OCI-LY7 (cell line): ENCODE results near the gene FOXN3.

Experiments used
- EZH2phosphoT487 ChIP-seq: fragments of 200-600 bp; sonication (generic); IDR thresholded peaks from 2 replicates; pipeline ENCODE4 v1.6.1; 2018; ENCODE audit warnings: low read depth, borderline replicate concordance, mild to moderate bottlenecking, mixed run types, antibody characterized with exemption, low read length, moderate library complexity, mixed read lengths
- TF ChIP-seq, protein P1 (sequence below): fragments of 200-600 bp; sonication (generic); conservative IDR thresholded peaks from 2 replicates; pipeline ENCODE4 v1.5.1; 2014; ENCODE audit warnings: mild to moderate bottlenecking, antibody characterized with exemption, low read length, moderate library complexity, mixed read lengths

DNA sequence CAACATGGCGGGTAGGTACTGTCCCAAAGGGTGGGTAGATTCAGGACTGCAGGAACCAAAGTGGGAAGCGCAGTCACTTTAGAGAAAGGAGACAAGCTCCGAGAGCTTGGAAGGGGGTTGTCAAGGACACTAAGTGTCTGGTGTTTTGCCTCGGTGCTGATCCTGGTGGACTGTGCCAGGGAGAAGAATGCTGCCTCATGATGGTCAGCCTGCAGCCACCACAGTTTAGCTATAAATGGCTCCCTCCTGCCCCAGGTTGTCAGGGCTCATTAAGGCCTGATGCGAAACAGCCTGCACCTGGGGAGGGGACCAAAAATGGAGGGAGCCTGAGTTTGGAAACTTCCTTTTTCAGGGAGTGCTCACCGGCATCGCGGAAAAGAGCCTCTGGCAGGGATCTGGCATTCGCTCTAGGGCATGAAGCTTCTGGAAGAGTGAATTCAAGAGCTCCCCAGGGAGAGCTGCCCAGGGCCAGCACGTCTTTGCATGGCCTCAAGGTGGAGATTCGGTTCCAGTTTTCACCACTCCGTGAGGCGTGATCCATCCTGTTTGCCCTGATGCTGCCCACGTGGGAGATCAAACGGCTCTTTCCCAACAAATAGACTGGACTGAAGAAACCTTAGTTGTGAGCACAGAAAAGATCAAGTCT is 164.0 kb downstream of the FOXN3 start:
- TF ChIP-seq, protein P1, sequence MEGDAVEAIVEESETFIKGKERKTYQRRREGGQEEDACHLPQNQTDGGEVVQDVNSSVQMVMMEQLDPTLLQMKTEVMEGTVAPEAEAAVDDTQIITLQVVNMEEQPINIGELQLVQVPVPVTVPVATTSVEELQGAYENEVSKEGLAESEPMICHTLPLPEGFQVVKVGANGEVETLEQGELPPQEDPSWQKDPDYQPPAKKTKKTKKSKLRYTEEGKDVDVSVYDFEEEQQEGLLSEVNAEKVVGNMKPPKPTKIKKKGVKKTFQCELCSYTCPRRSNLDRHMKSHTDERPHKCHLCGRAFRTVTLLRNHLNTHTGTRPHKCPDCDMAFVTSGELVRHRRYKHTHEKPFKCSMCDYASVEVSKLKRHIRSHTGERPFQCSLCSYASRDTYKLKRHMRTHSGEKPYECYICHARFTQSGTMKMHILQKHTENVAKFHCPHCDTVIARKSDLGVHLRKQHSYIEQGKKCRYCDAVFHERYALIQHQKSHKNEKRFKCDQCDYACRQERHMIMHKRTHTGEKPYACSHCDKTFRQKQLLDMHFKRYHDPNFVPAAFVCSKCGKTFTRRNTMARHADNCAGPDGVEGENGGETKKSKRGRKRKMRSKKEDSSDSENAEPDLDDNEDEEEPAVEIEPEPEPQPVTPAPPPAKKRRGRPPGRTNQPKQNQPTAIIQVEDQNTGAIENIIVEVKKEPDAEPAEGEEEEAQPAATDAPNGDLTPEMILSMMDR: no peak
- TF ChIP-seq EZH2phosphoT487: no peak
